Ovary (tissue), 9 donors: ENCODE data around the gene PDS5A. TPM values are rescaled to one million over a fixed set of nuclear protein-coding genes. Genes with fewer than 3 reads are reported as not detected.

Source experiments
- DNase-seq, 5 donors: peaks; one replicate each; pipeline ENCODE4 v3.0.0-alpha.2; 2019 to 2020
- H3K27ac ChIP-seq, 2 donors: fragments of 200-600 bp; one replicate each; pipeline versions ENCODE4 v1.5.1 to v1.8.0; 2019 to 2022
- H3K27me3 ChIP-seq: fragments of 200-600 bp; one replicate; pipeline ENCODE4 v1.8.0; 2022
- H3K36me3 ChIP-seq: fragments of 200-600 bp; sonication (generic); one replicate; pipeline ENCODE4 v1.5.1; 2019
- H3K4me1 ChIP-seq: one replicate; pipeline ENCODE4 v1.8.1; 2013; ENCODE audit warnings: mild to moderate bottlenecking, moderate library complexity; ENCODE audit not compliant: insufficient read depth
- H3K4me3 ChIP-seq: fragments of 200-600 bp; sonication (generic); one replicate; pipeline ENCODE4 v1.5.1; 2017
- H3K9me3 ChIP-seq, 2 donors: fragments of 200-600 bp in 1 of 2; sonication (generic) in 1 of 2; one replicate each; pipeline versions ENCODE4 v1.5.1 to v1.8.1; 2013 to 2019; ENCODE audit warnings: mild to moderate bottlenecking in 1 of 2, moderate library complexity in 1 of 2
- CTCF ChIP-seq, 3 donors: fragments of 450-650 bp in 2 of 3; fragments of 200-600 bp in 1 of 3; IDR thresholded peaks; one replicate each; pipeline versions ENCODE4 v1.5.1 to v1.8.0; 2016 to 2022; ENCODE audit warnings: antibody characterized with exemption in 3 of 3, mild to moderate bottlenecking in 1 of 3
- EP300 ChIP-seq: sonication (generic); formaldehyde crosslinking; IDR thresholded peaks from one replicate; pipeline ENCODE4 v1.6.1; 2017; ENCODE audit warnings: antibody characterized with exemption
- POLR2A ChIP-seq: fragments of 450-650 bp; IDR thresholded peaks from one replicate; pipeline ENCODE4 v1.6.1; 2017; ENCODE audit warnings: antibody characterized with exemption, mild to moderate bottlenecking, moderate library complexity
- WGBS, 3 donors: extraction: QIAGEN DNeasy Blood & Tissue Kit in 1 of 3; methylation state at CpG; one replicate each; pipeline versions ENCODE4 v1.1.5 to v1.1.7; 2013 to 2017; 5-methylcytosine and 5-hydroxymethylcytosine counted together
- intact Hi-C, 4 donors: fragments of 100-400 bp; cut with DNase I; formaldehyde crosslinking; loops; one replicate each; pipeline versions ENCODE4 v1.11.0 to v1.15.1; 2022 to 2023
- polyA plus RNA-seq, 2 donors: library from polyadenylated mRNA; stranded (reverse); fragments of 200-250 nt in 1 of 2; fragments of 350-450 nt in 1 of 2; fragmentation: Illumina TruSeq in 1 of 2; extraction: RNeasy Lipid Tissue Mini Kit (QIAGEN cat#74804) in 1 of 2; gene quantifications; one replicate each; pipeline ENCODE4 v1.2.3, GENCODE V29; 2013 to 2014
- total RNA-seq, 7 donors: library from RNA; depleted of rRNA in 2 of 7; stranded (reverse); fragments of >200 nt in 2 of 7; fragmentation: NEBNext Ultra II Directional in 3 of 7; extraction: Animal tissue kit (Norgen Biotek cat#: 25700) in 3 of 7; gene quantifications; one replicate each; pipeline versions ENCODE4 v1.1.0 to v1.2.4, GENCODE V29; 2016 to 2023
- donor health status: DM: no; HTN: no; CAD: no; lungs with moderate emphysema.
- donor health status: DM: no; HTN: no; CAD: no.
- donor health status: Bipolar disorder and iron deficiency.
- donor health status: DM: yes; HTN: yes; CAD: no.
- donor health status: DM: no; HTN: no; CAD: no.
- donor health status: DM: yes; HTN: yes; CAD: no.

Gene PDS5A
- total and polyA plus RNA-seq, 9 donors = 20.9 to 68.8 (median 60.4) TPM

- Histone ChIP-seq H3K27me3 (no peaks in the 10 kb centered on the region), H3K4me3 (no peak overlapping the region), H3K36me3 (no peaks in the 10 kb centered on the region), H3K4me1 (peaks cover 10% of the 10 kb centered on the region), H3K9me3 (no peaks in the 10 kb centered on the region), H3K27ac (no peak overlapping the region)
- DNase-seq = no peak
- 92 to 93% (median 92%) methylated on average over 2 of the region's 2 CpGs for WGBS, 3 donors
- intact Hi-C loops = no loop called here
- no peak for TF ChIP-seq POLR2A
- TF ChIP-seq CTCF (IDR thresholded peaks at IDR 0.05) = no peak
- TF ChIP-seq EP300 = no peak
Observed at GRCh38 chr4:39937683-39938268, 39.9 kb downstream of the PDS5A start.

DNA sequence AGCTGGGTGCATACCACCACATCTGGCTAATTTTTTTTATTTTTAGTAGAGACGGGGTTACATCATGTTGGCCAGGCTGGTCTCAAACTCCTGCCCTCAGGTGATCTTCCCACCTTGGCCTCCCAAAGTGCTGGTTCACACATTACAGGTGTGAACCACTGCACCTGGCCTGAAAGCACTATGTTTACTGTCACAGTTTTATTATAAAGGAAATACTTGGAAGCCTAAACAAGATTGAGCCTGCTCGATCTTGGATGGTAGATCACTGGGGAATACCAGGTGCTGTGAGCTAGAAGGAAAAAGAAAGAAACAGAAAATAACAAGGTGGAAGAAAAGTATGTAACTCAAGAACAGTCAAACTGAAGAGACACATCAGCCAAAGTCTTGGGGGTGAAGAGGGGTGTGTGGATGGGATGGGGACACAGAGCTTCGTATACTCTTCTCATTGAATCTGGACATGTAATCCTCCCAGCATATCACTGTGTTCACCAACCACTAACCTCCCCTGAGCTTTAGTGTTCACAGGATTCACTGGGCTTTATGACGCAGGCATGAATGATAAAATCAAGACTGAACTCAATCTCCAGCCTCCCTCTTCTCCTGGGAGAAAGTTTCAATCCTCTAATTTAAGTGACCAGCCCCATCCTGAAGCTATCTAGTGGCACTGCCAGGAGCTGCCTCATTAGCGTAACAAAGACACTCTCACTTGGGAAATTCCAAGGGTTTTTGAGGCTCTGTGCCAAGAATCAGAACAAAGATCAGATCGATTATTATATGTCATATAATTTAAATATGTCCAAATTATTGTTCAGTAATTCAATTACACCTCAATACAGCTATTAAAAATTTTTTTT, 40.9 kb downstream of the PDS5A start:
- no peak for DNase-seq
- Histone ChIP-seq H3K4me1 (peaks cover 10% of the 10 kb centered on the region), H3K36me3 (no peaks in the 10 kb centered on the region), H3K27me3 (no peaks in the 10 kb centered on the region), H3K4me3 (no peak overlapping the region), H3K27ac (no peak overlapping the region), H3K9me3 (no peaks in the 10 kb centered on the region)
- TF ChIP-seq POLR2A (no peak), EP300 (no peak), CTCF (IDR thresholded peaks at IDR 0.05) (no peak)
- 92 to 93% (median 92%) methylated on average over 6 of the region's 6 CpGs for WGBS, 3 donors
- intact Hi-C loops = no loop called here

DNA sequence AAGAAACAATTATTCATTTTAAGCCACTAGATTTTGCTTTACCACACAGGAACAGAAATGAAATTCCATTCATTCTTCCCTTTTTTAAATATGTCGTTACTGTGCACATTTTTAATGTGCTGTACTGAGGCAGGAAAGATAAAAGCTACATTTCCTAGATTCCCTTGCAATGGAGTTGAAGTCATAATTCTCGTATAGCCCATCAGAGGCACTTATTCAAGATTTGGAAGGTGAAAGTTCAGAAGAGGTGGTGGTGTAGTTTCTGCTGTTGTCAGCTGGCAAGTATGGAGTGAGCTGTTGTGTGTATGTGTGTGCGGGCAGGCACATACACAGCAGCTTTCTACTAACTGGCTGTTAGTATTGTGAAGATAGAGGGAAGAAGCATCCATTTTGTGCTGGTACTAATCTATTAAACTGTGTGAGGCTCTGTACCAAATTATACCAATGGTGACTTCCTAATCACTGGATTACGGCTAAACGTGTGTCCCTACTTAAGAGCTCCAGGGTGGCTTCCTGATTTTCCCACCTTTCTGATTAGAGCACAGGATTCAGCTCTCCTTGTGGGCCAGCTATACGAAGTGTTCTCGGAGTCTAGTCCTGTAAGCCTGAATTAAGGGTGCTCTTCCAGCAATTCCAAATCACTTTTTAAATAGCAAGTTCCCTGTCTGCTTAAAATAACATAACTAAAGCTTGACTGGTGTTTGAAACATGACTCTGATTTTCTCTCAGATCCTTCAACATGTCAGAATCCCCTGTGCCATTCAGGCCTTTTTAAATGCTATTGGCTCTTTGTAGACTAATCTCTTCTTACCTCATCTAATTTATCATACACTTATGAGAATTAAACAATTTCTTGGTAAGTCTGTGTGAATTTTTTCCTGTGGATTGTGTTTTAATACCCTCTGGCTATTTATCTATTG, 43.8 kb downstream of the PDS5A start:
- peaks cover 7% of the 10 kb centered on the region for H3K4me1 ChIP-seq
- no peaks in the 10 kb centered on the region for H3K36me3 ChIP-seq
- no peak overlapping the region for H3K4me3 ChIP-seq
- DNase-seq = no peak
- H3K27ac ChIP-seq = no peak overlapping the region
- H3K9me3 ChIP-seq = no peaks in the 10 kb centered on the region
- 15 to 22% (median 17%) methylated on average over 7 of the region's 7 CpGs for WGBS, 3 donors
- no peak for TF ChIP-seq EP300
- no peak for TF ChIP-seq CTCF (IDR thresholded peaks at IDR 0.05)
- no peak for TF ChIP-seq POLR2A
- intact Hi-C loops = no loop called here
- H3K27me3 ChIP-seq = no peaks in the 10 kb centered on the region

DNA sequence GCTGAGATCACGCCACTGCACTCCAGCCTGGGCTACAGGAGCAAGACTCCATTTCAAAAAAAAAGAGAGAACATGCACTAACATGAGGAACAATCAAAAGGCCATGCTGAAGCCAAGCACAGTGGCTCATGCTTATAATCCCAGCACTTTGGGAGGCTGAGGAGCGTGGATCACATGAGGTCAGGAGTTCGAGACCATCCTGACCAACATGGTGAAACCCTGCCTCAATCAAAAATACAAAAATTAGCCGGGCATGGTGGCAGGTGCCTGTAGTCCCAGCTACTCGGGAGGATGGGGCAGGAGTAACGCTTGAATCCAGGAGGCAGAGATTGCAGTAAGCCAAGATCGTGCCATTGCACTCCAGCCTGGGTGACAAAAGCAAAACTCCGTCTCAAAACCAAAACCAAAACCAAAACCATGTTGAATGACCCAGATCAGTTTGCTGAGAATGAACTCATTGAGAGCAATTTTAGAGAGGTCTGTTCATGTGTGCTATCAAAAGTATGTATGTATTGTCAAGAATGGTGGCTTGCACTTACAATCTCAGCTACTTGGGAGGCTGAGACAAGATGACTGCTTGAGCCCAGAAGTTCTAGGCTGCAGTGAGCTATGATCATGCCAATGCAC, 44.8 kb downstream of the PDS5A start:
- H3K4me3 ChIP-seq = no peak overlapping the region
- peaks cover 7% of the 10 kb centered on the region for H3K4me1 ChIP-seq
- intact Hi-C loops = no loop called here
- H3K36me3 ChIP-seq = no peaks in the 10 kb centered on the region
- H3K27ac ChIP-seq = no peak overlapping the region
- 81 to 87% (median 86%) methylated on average over 8 of the region's 8 CpGs for WGBS, 3 donors
- TF ChIP-seq CTCF (IDR thresholded peaks at IDR 0.05) = no peak
- TF ChIP-seq EP300 = no peak
- TF ChIP-seq POLR2A = no peak
- DNase-seq = no peak
- no peaks in the 10 kb centered on the region for H3K9me3 ChIP-seq
- H3K27me3 ChIP-seq = no peaks in the 10 kb centered on the region
